Stimulated activated CD8-positive, alpha-beta memory T cell treated with anti-CD3 and anti-CD28 coated beads, Interleukin-4, amount 100 ng/mL, for 4 hours (primary cell): ENCODE results near the gene LRRC32.

Source experiments
- DNase-seq, 2 donors: peaks; one replicate each; pipeline ENCODE4 v3.0.0-alpha.2; 2020; ENCODE audit warnings: low read depth in 2 of 2, low spot score in 1 of 2

The LRRC32 gene

GRCh38 chr11:76665172-76665571 is 5.4 kb downstream of the LRRC32 start:
- no peak for DNase-seq

GRCh38 chr11:76664578-76665061 is 5.9 kb downstream of the LRRC32 start:
- DNase-seq = no peak

GRCh38 chr11:76663912-76664440 is 6.6 kb downstream of the LRRC32 start:
- no peak for DNase-seq

GRCh38 chr11:76663486-76663810 is 7.1 kb downstream of the LRRC32 start:
- no peak for DNase-seq

- DNase-seq = no peak
Measured at GRCh38 chr11:76662656-76663485, 7.7 kb downstream of the LRRC32 start.

GRCh38 chr11:76661834-76662434 is 8.6 kb downstream of the LRRC32 start:
- DNase-seq = no peak

GRCh38 chr11:76661306-76661751 is 9.2 kb downstream of the LRRC32 start:
- no peak for DNase-seq

- no peak for DNase-seq
Measured at GRCh38 chr11:76660533-76661305, 9.8 kb downstream of the LRRC32 start.

GRCh38 chr11:76659672-76660532 is 10.6 kb downstream of the LRRC32 start:
- no peak for DNase-seq

GRCh38 chr11:76658651-76659650 is 11.6 kb downstream of the LRRC32 start:
- no peak for DNase-seq

GRCh38 chr11:76658231-76658630 is 12.3 kb downstream of the LRRC32 start:
- no peak for DNase-seq

- no peak for DNase-seq
Measured at GRCh38 chr11:76657187-76658170, 13.1 kb downstream of the LRRC32 start.

GRCh38 chr11:76656571-76657081 is 13.9 kb downstream of the LRRC32 start:
- DNase-seq = no peak

- no peak for DNase-seq
Measured at GRCh38 chr11:76656050-76656531, 14.5 kb downstream of the LRRC32 start.

- DNase-seq = no peak
Measured at GRCh38 chr11:76655501-76656049, 15.0 kb downstream of the LRRC32 start.

GRCh38 chr11:76654980-76655379 is 15.6 kb downstream of the LRRC32 start:
- DNase-seq = no peak

- no peak for DNase-seq
Measured at GRCh38 chr11:76654298-76654851, 16.2 kb downstream of the LRRC32 start.
